Neural cell (in vitro differentiated cells): ENCODE data around the gene ZDHHC17.
"Not testable (repeated sequence)": the region's sequence is repeated elsewhere in the genome, so short reads cannot be mapped to it uniquely, and the experiment has no call there.

ENCODE experiments used
- CTCF ChIP-seq: fragments of 450-650 bp; IDR thresholded peaks from 2 replicates; pipeline ENCODE4 v1.5.1; 2014; ENCODE audit warnings: antibody characterized with exemption, mild to moderate bottlenecking, moderate library complexity; ENCODE audit not compliant: poor library complexity, severe bottlenecking
- EP300 ChIP-seq: fragments of 450-650 bp; conservative IDR thresholded peaks from 2 replicates; pipeline ENCODE4 v1.6.1; 2014; ENCODE audit warnings: antibody characterized with exemption, mild to moderate bottlenecking, moderate library complexity; ENCODE audit not compliant: poor library complexity, severe bottlenecking
- EZH2 ChIP-seq: fragments of 200-600, 300-800 bp; shearing (Covaris generic), sonication (generic); IDR thresholded peaks from 2 replicates; pipeline ENCODE4 v1.6.1; 2014; ENCODE audit warnings: antibody characterized with exemption, low read length, borderline replicate concordance, mild to moderate bottlenecking; ENCODE audit not compliant: insufficient read depth, poor library complexity, severe bottlenecking
- POLR2AphosphoS5 ChIP-seq: IDR thresholded peaks from 2 replicates; pipeline ENCODE4 v1.6.1; 2012
- RAD21 ChIP-seq: fragments of 450-650 bp; conservative IDR thresholded peaks from 2 replicates; pipeline ENCODE4 v1.6.1; 2014; ENCODE audit warnings: antibody characterized with exemption, mild to moderate bottlenecking, moderate library complexity
- TAF1 ChIP-seq: IDR thresholded peaks from 2 replicates; pipeline ENCODE4 v1.6.1; 2012; ENCODE audit warnings: low read depth
- TF ChIP-seq, protein P1 (sequence below): IDR thresholded peaks from 2 replicates; pipeline ENCODE4 v1.6.1; 2012; ENCODE audit warnings: borderline replicate concordance

DNA sequence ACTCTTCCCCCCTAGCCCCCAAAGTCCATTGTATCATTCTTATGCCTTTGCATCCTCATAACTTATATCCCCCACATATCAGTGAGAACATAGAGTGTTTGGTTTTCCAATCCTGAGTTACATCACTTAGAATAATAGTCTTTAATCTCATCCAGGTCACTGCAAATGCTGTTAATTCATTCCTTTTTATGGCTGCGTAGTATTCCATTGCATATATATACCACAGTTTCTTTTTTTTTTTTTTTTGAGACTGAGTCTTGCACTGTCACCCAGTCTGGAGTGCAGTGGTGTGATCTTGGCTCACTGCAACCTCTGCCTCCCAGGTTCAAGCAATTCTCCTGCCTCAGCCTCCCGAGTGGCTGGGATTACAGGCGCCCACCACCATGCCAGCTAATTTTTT is 31.7 kb upstream of the ZDHHC17 start:
- not testable (repeated sequence) for TF ChIP-seq EZH2, CTCF, RAD21, POLR2AphosphoS5, TAF1, EP300
- TF ChIP-seq, protein P1, sequence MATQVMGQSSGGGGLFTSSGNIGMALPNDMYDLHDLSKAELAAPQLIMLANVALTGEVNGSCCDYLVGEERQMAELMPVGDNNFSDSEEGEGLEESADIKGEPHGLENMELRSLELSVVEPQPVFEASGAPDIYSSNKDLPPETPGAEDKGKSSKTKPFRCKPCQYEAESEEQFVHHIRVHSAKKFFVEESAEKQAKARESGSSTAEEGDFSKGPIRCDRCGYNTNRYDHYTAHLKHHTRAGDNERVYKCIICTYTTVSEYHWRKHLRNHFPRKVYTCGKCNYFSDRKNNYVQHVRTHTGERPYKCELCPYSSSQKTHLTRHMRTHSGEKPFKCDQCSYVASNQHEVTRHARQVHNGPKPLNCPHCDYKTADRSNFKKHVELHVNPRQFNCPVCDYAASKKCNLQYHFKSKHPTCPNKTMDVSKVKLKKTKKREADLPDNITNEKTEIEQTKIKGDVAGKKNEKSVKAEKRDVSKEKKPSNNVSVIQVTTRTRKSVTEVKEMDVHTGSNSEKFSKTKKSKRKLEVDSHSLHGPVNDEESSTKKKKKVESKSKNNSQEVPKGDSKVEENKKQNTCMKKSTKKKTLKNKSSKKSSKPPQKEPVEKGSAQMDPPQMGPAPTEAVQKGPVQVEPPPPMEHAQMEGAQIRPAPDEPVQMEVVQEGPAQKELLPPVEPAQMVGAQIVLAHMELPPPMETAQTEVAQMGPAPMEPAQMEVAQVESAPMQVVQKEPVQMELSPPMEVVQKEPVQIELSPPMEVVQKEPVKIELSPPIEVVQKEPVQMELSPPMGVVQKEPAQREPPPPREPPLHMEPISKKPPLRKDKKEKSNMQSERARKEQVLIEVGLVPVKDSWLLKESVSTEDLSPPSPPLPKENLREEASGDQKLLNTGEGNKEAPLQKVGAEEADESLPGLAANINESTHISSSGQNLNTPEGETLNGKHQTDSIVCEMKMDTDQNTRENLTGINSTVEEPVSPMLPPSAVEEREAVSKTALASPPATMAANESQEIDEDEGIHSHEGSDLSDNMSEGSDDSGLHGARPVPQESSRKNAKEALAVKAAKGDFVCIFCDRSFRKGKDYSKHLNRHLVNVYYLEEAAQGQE = not testable (repeated sequence)
